GM12878 (cell line): ENCODE results near the gene GZMM. TPM values are rescaled to one million over a fixed set of nuclear protein-coding genes. Genes with fewer than 3 reads are reported as not detected.

ENCODE experiments used
- ATAC-seq: fragments of 200-7000 bp; cut with Tn5 transposase; 3 replicates; pipeline ENCODE4 v1.9.1; 2020; ENCODE audit warnings: mild to moderate bottlenecking, moderate library complexity
- BruUV-seq: library from RNA; stranded (reverse); fragments of 400-500 nt; replicated peaks from 2 replicates; lab custom pipeline; 2021; lab: Mats Ljungman, UMichigan
- CTCF ChIA-PET: fragments of 300-600 bp; sonication (Branson Sonifier 250); formaldehyde crosslinking; extraction: SDS; loops from one replicate; lab custom pipeline; 2021; ENCODE audit warnings: inconsistent platforms; lab: Yijun Ruan, JAX
- POLR2A ChIA-PET: fragments of 350-600 bp; formaldehyde crosslinking; extraction: SDS; loops from one replicate; lab custom pipeline; 2021; ENCODE audit warnings: inconsistent platforms; lab: Charles Lee
- RAD21 ChIA-PET: fragments of 300-600 bp; sonication (Branson Sonifier 250); formaldehyde crosslinking; loops from one replicate; lab custom pipeline; 2023; ENCODE audit warnings: antibody characterized with exemption; ENCODE audit not compliant: unreplicated experiment; lab: Charles Lee
- SMC1A ChIA-PET: fragments of 300-600 bp; sonication (Branson Sonifier 250); formaldehyde crosslinking; loops from one replicate; lab custom pipeline; 2023; ENCODE audit not compliant: unreplicated experiment, uncharacterized antibody; lab: Charles Lee
- DNase-seq: peaks from one replicate; pipeline ENCODE4 v3.0.0-alpha.2; 2011; ENCODE audit warnings: low read depth, low spot score
- FAIRE-seq: peaks from 3 replicates; lab custom pipeline; 2011; peaks lifted over from hg19 to GRCh38; lab: Jason Lieb, UNC
- H2AFZ ChIP-seq: 2 replicates; pipeline ENCODE4 v1.6.0; 2011; ENCODE audit warnings: low read depth, low read length, control low read depth; ENCODE audit not compliant: control insufficient read depth
- H3K27ac ChIP-seq: 2 replicates; pipeline ENCODE4 v1.5.1; 2011; ENCODE audit warnings: control low read depth; ENCODE audit not compliant: control insufficient read depth, insufficient read depth
- H3K27me3 ChIP-seq, 2 experiments: replicated peaks in 1 of 2; 2 replicates each; pipeline versions ENCODE4 v1.6.0 to v1.6.1; 2011; ENCODE audit warnings: low read length in 1 of 2; ENCODE audit not compliant: control insufficient read depth in 2 of 2, insufficient read depth in 2 of 2
- H3K36me3 ChIP-seq, 2 experiments: 2 replicates each; pipeline ENCODE4 v1.5.1; 2011; ENCODE audit warnings: low read length in 1 of 2; ENCODE audit not compliant: control insufficient read depth in 2 of 2, insufficient read depth in 2 of 2
- H3K4me1 ChIP-seq: 2 replicates; pipeline ENCODE4 v1.6.1; 2011; ENCODE audit warnings: mild to moderate bottlenecking, low read length, moderate library complexity, mixed read lengths; ENCODE audit not compliant: control insufficient read depth, insufficient read depth
- H3K4me2 ChIP-seq: 2 replicates; pipeline ENCODE4 v1.6.0; 2011; ENCODE audit warnings: control low read depth; ENCODE audit not compliant: control insufficient read depth, insufficient read depth
- H3K4me3 ChIP-seq: fragments of 200-600 bp; sonication (generic); 2 replicates; pipeline ENCODE4 v1.5.1; 2016
- H3K79me2 ChIP-seq: 2 replicates; pipeline ENCODE4 v1.6.0; 2011; ENCODE audit warnings: low read length; ENCODE audit not compliant: control insufficient read depth, insufficient read depth
- H3K9ac ChIP-seq: 2 replicates; pipeline ENCODE4 v1.8.0; 2011; ENCODE audit warnings: low read length, control low read depth, mixed read lengths; ENCODE audit not compliant: control insufficient read depth, insufficient read depth
- H3K9me3 ChIP-seq: replicated peaks from 3 replicates; pipeline ENCODE4 v1.5.1; 2011; ENCODE audit warnings: mild to moderate bottlenecking, low read length; ENCODE audit not compliant: control insufficient read depth, insufficient read depth
- H4K20me1 ChIP-seq: 2 replicates; pipeline ENCODE4 v1.6.0; 2011; ENCODE audit not compliant: control insufficient read depth, insufficient read depth
- ASH2L ChIP-seq: fragments of 300-600, 200-600 bp; sonication (generic); IDR thresholded peaks from 2 replicates; pipeline ENCODE4 v1.6.1; 2017; ENCODE audit warnings: low read depth, mild to moderate bottlenecking, borderline replicate concordance
- CBX3 ChIP-seq: fragments of 200-600 bp; sonication (generic); IDR thresholded peaks from 2 replicates; pipeline ENCODE4 v1.6.1; 2016; ENCODE audit warnings: low read depth, borderline replicate concordance
- CBX5 ChIP-seq: sonication (generic); IDR thresholded peaks from 2 replicates; pipeline ENCODE4 v1.6.1; 2016; ENCODE audit warnings: low read depth, moderate library complexity, mild to moderate bottlenecking, inconsistent platforms
- DPF2 ChIP-seq: fragments of 450-650 bp; IDR thresholded peaks from 2 replicates; pipeline ENCODE4 v1.6.1; 2017; ENCODE audit warnings: mild to moderate bottlenecking
- FOS ChIP-seq: IDR thresholded peaks from 3 replicates; pipeline ENCODE4 v1.6.1; 2011; ENCODE audit warnings: borderline replicate concordance; ENCODE audit not compliant: insufficient read length; ENCODE audit errors: extremely low read depth
- IKZF1 ChIP-seq: fragments of 450-650 bp; conservative IDR thresholded peaks from 2 replicates; pipeline ENCODE4 v1.6.1; 2017; ENCODE audit warnings: antibody characterized with exemption, mild to moderate bottlenecking
- IKZF2 ChIP-seq, 2 experiments: fragments of 450-650 bp; IDR thresholded peaks; 2 replicates each; pipeline ENCODE4 v1.6.1; 2017; ENCODE audit warnings: mild to moderate bottlenecking in 2 of 2, moderate library complexity in 2 of 2
- RELA ChIP-seq: fragments of 450-650 bp; IDR thresholded peaks from 2 replicates; pipeline ENCODE4 v1.8.0; 2014; ENCODE audit warnings: borderline replicate concordance; ENCODE audit not compliant: partially characterized antibody
- SIN3A ChIP-seq: IDR thresholded peaks from 2 replicates; pipeline ENCODE4 v1.6.1; 2012; ENCODE audit warnings: low read depth, low read length, improper control_type of control experiment
- SMAD5 ChIP-seq: IDR thresholded peaks from 2 replicates; pipeline ENCODE4 v1.6.1; 2016; ENCODE audit warnings: antibody characterized with exemption, low read depth
- SREBF2 ChIP-seq: IDR thresholded peaks from 2 replicates; pipeline ENCODE4 v1.6.1; 2012; ENCODE audit warnings: mild to moderate bottlenecking, low read length
- ZNF217 ChIP-seq: fragments of 450-650 bp; IDR thresholded peaks from 2 replicates; pipeline ENCODE4 v1.6.1; 2017; ENCODE audit warnings: antibody characterized with exemption, mild to moderate bottlenecking
- ZNF622 ChIP-seq: fragments of 450-650 bp; IDR thresholded peaks from 2 replicates; pipeline ENCODE4 v1.6.1; 2017; ENCODE audit warnings: mild to moderate bottlenecking, inconsistent platforms
- WGBS: methylation state at CpG from one replicate; pipeline ENCODE4 v1.1.6; 2016; ENCODE audit warnings: low lambda C conversion rate; ENCODE audit not compliant: insufficient replicate concordance, insufficient coverage; ENCODE audit errors: missing lambda C conversion rate; 5-methylcytosine and 5-hydroxymethylcytosine counted together
- in situ Hi-C: fragments of 300-500 bp; cut with MboI; formaldehyde crosslinking; loops from 9 replicates; pipeline ENCODE4 v1.14.3; 2018; ENCODE audit warnings: mixed read lengths
- intact Hi-C: fragments of 100-400 bp; cut with micrococcal nuclease; formaldehyde crosslinking; loops from one replicate; pipeline ENCODE4 v1.14.2; 2022; ENCODE audit not compliant: unreplicated experiment
- polyA plus RNA-seq, 11 experiments: library from polyadenylated mRNA; depleted of rRNA in 4 of 11; unstranded in 6 of 11; stranded (reverse) in 5 of 11; fragments of >200 nt; fragmentation: Nextera tagmentation in 4 of 11; fragmentation: Illumina TruSeq in 1 of 11; extraction: Ambion mirVana in 4 of 11; extraction: Trizol in 1 of 11; gene quantifications; 1 replicate in 1 of 11; 2 replicates in 10 of 11; pipeline versions ENCODE4 v1.2.1 to v1.2.3, GENCODE V29; 2011 to 2016; ENCODE audit warnings: inconsistent platforms in 2 of 11, missing spikeins in 2 of 11, low read depth in 1 of 11
- total RNA-seq, 4 experiments: library from RNA; depleted of rRNA in 3 of 4; stranded (reverse); fragments of >200 nt in 3 of 4; fragmentation: Illumina TruSeq in 1 of 4; extraction: Trizol in 1 of 4; gene quantifications; 2 replicates each; pipeline versions ENCODE4 v1.2.1 to v1.2.3, GENCODE V29; 2013 to 2021
- TF ChIP-seq, protein P1 (sequence below): fragments of 150-350 bp; IDR thresholded peaks from 2 replicates; pipeline ENCODE4 v1.6.1; 2016; ENCODE audit warnings: low read depth, low read length
- TF ChIP-seq, protein P2 (sequence below): fragments of 450-650 bp; IDR thresholded peaks from 2 replicates; pipeline ENCODE4 v1.6.1; 2017; ENCODE audit warnings: low read depth, mild to moderate bottlenecking, moderate library complexity

GZMM gene
- total and polyA plus RNA-seq, 10 of the 15 experiments (the other 5 are each of a cell fraction or from before 2014, with no cell fraction given): 0.09 to 0.48 (median 0.23) TPM; not detected in 7

- no peaks in the 10 kb centered on the region for H3K36me3 ChIP-seq
- BruUV-seq: no TSS peak
- H2AFZ ChIP-seq: no peak overlapping the region
- H3K4me3 ChIP-seq: no peak overlapping the region
- FAIRE-seq: no peak
- no peaks in the 10 kb centered on the region for H4K20me1 ChIP-seq
- DNase-seq: no peak
- intact Hi-C loops: no loop called here
- H3K9me3 ChIP-seq: no peaks in the 10 kb centered on the region; the same call in 2 of the 3 replicates
- CTCF ChIA-PET: no interaction called here
- WGBS: 23% methylated on average over 9 of the region's 9 CpGs
- no peak overlapping the region for H3K4me2 ChIP-seq
- no peak overlapping the region for H3K9ac ChIP-seq
- in situ Hi-C loops: no loop called here
- peaks cover 4 to 8% of the 10 kb centered on the region in 2 experiments for H3K27me3 ChIP-seq
- POLR2A ChIA-PET: no interaction called here
- no peaks in the 10 kb centered on the region for H3K4me1 ChIP-seq
- peak; percentile 25; the same call in 1 of the 3 replicates for ATAC-seq
- RAD21 ChIA-PET: no interaction called here
- SMC1A ChIA-PET: no interaction called here
- H3K79me2 ChIP-seq: no peaks in the 10 kb centered on the region
- TF ChIP-seq CBX5 (no peak), RELA (no peak), DPF2 (no peak), SMAD5 (no peak), ZNF622 (no peak), IKZF2 (IDR thresholded peaks at IDR 0.05) (no peak), SIN3A (no peak), ASH2L (no peak), CBX3 (no peak), IKZF1 (no peak), FOS (no peak), ZNF217 (no peak), SREBF2 (no peak)
- TF ChIP-seq, protein P1, sequence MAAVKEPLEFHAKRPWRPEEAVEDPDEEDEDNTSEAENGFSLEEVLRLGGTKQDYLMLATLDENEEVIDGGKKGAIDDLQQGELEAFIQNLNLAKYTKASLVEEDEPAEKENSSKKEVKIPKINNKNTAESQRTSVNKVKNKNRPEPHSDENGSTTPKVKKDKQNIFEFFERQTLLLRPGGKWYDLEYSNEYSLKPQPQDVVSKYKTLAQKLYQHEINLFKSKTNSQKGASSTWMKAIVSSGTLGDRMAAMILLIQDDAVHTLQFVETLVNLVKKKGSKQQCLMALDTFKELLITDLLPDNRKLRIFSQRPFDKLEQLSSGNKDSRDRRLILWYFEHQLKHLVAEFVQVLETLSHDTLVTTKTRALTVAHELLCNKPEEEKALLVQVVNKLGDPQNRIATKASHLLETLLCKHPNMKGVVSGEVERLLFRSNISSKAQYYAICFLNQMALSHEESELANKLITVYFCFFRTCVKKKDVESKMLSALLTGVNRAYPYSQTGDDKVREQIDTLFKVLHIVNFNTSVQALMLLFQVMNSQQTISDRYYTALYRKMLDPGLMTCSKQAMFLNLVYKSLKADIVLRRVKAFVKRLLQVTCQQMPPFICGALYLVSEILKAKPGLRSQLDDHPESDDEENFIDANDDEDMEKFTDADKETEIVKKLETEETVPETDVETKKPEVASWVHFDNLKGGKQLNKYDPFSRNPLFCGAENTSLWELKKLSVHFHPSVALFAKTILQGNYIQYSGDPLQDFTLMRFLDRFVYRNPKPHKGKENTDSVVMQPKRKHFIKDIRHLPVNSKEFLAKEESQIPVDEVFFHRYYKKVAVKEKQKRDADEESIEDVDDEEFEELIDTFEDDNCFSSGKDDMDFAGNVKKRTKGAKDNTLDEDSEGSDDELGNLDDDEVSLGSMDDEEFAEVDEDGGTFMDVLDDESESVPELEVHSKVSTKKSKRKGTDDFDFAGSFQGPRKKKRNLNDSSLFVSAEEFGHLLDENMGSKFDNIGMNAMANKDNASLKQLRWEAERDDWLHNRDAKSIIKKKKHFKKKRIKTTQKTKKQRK: no peak
- TF ChIP-seq, protein P2, sequence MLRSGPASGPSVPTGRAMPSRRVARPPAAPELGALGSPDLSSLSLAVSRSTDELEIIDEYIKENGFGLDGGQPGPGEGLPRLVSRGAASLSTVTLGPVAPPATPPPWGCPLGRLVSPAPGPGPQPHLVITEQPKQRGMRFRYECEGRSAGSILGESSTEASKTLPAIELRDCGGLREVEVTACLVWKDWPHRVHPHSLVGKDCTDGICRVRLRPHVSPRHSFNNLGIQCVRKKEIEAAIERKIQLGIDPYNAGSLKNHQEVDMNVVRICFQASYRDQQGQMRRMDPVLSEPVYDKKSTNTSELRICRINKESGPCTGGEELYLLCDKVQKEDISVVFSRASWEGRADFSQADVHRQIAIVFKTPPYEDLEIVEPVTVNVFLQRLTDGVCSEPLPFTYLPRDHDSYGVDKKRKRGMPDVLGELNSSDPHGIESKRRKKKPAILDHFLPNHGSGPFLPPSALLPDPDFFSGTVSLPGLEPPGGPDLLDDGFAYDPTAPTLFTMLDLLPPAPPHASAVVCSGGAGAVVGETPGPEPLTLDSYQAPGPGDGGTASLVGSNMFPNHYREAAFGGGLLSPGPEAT: no peak
- H3K27ac ChIP-seq: no peak overlapping the region
These were observed 49.7 kb downstream of the GZMM start for GRCh38 chr19:593505-593904.
